Mesenchymal stem cell (in vitro differentiated cells and primary cell): ENCODE measurements around the gene COG3.
"Not testable (repeated sequence)": the region's sequence is repeated elsewhere in the genome, so short reads cannot be mapped to it uniquely, and the experiment has no call there.

Experiments
- DNase-seq: peaks from one replicate; pipeline ENCODE4 v3.0.0-alpha.2; 2013
- H2AFZ ChIP-seq: one replicate; pipeline ENCODE4 v1.6.1; 2013; ENCODE audit warnings: low read depth, mild to moderate bottlenecking, control low read depth, inconsistent platforms, low read length, moderate library complexity
- H2AK5ac ChIP-seq: 2 replicates; pipeline ENCODE4 v1.6.1; 2013; ENCODE audit warnings: low read length, moderate library complexity, mild to moderate bottlenecking, inconsistent platforms; ENCODE audit not compliant: severe bottlenecking
- H2BK120ac ChIP-seq: one replicate; pipeline ENCODE4 v1.6.1; 2013; ENCODE audit warnings: low read depth, mild to moderate bottlenecking, inconsistent platforms, low read length, moderate library complexity
- H2BK12ac ChIP-seq, 2 experiments: one replicate each; pipeline ENCODE4 v1.6.1; 2013; ENCODE audit warnings: inconsistent platforms in 2 of 2, low read length in 2 of 2, mild to moderate bottlenecking in 2 of 2, moderate library complexity in 2 of 2, control low read depth in 1 of 2
- H2BK15ac ChIP-seq: one replicate; pipeline ENCODE4 v1.6.1; 2013; ENCODE audit warnings: mild to moderate bottlenecking, low read depth, inconsistent platforms; ENCODE audit not compliant: poor library complexity, severe bottlenecking
- H2BK5ac ChIP-seq: 2 replicates; pipeline ENCODE4 v1.6.1; 2013; ENCODE audit warnings: low read depth, mild to moderate bottlenecking, low read length, control low read depth, inconsistent platforms; ENCODE audit not compliant: poor library complexity, severe bottlenecking
- H3K14ac ChIP-seq, 2 experiments: one replicate each; pipeline ENCODE4 v1.6.1; 2013; ENCODE audit warnings: inconsistent platforms in 2 of 2, low read length in 2 of 2, control low read depth in 1 of 2, mild to moderate bottlenecking in 1 of 2, moderate library complexity in 1 of 2
- H3K18ac ChIP-seq, 2 experiments: one replicate each; pipeline ENCODE4 v1.6.1; 2013; ENCODE audit warnings: inconsistent platforms in 2 of 2, low read length in 2 of 2, control low read depth in 1 of 2, low read depth in 1 of 2, mild to moderate bottlenecking in 1 of 2
- H3K23ac ChIP-seq, 2 experiments: one replicate each; pipeline ENCODE4 v1.6.1; 2013; ENCODE audit warnings: inconsistent platforms in 2 of 2, low read length in 2 of 2, mild to moderate bottlenecking in 2 of 2, moderate library complexity in 2 of 2, control low read depth in 1 of 2
- H3K27ac ChIP-seq: 2 replicates; pipeline ENCODE4 v1.5.1; 2013; ENCODE audit warnings: mild to moderate bottlenecking, moderate library complexity, low read length, control low read depth, inconsistent platforms; ENCODE audit not compliant: poor library complexity, severe bottlenecking
- H3K27me3 ChIP-seq, 2 experiments: 2 replicates each; pipeline versions ENCODE4 v1.6.1 to v1.7.0; 2013; ENCODE audit warnings: low read length in 2 of 2, mild to moderate bottlenecking in 2 of 2, moderate library complexity in 2 of 2, control low read depth in 1 of 2, inconsistent platforms in 1 of 2; ENCODE audit not compliant: control insufficient read depth in 1 of 2, insufficient read depth in 1 of 2
- H3K36me3 ChIP-seq, 2 experiments: 2 replicates each; pipeline versions ENCODE4 v1.6.1 to v1.7.0; 2013; ENCODE audit warnings: low read length in 2 of 2, control low read depth in 1 of 2, inconsistent platforms in 1 of 2, low read depth in 1 of 2, mild to moderate bottlenecking in 1 of 2; ENCODE audit not compliant: insufficient read depth in 2 of 2, control insufficient read depth in 1 of 2
- H3K4ac ChIP-seq, 2 experiments: one replicate each; pipeline ENCODE4 v1.6.1; 2013; ENCODE audit warnings: inconsistent platforms in 2 of 2, low read length in 2 of 2, mild to moderate bottlenecking in 2 of 2, moderate library complexity in 2 of 2, control low read depth in 1 of 2, low read depth in 1 of 2
- H3K4me1 ChIP-seq: 2 replicates; pipeline ENCODE4 v1.6.1; 2013; ENCODE audit warnings: low read depth, low read length, control low read depth; ENCODE audit not compliant: control insufficient read depth, insufficient read depth
- H3K4me2 ChIP-seq: 2 replicates; pipeline ENCODE4 v1.6.1; 2013; ENCODE audit warnings: low read length, mild to moderate bottlenecking, inconsistent platforms; ENCODE audit not compliant: poor library complexity, severe bottlenecking
- H3K4me3 ChIP-seq, 2 experiments: 2 replicates each; pipeline versions ENCODE4 v1.5.1 to v1.7.0; 2013; ENCODE audit warnings: low read length in 2 of 2, mild to moderate bottlenecking in 2 of 2, control low read depth in 1 of 2, low read depth in 1 of 2; ENCODE audit not compliant: insufficient read depth in 1 of 2
- H3K79me1 ChIP-seq: replicated peaks from 2 replicates; pipeline ENCODE4 v1.6.1; 2013; ENCODE audit warnings: mild to moderate bottlenecking, control low read depth, low read length, inconsistent platforms; ENCODE audit not compliant: poor library complexity, severe bottlenecking
- H3K9ac ChIP-seq: 2 replicates; pipeline ENCODE4 v1.7.0; 2013; ENCODE audit warnings: mild to moderate bottlenecking, low read length, moderate library complexity
- H3K9me3 ChIP-seq: 2 replicates; pipeline ENCODE4 v1.7.0; 2013; ENCODE audit warnings: mild to moderate bottlenecking, low read length; ENCODE audit not compliant: control insufficient read depth
- H4K8ac ChIP-seq: one replicate; pipeline ENCODE4 v1.6.1; 2013; ENCODE audit warnings: inconsistent platforms, mild to moderate bottlenecking, low read length, moderate library complexity
- H4K91ac ChIP-seq: one replicate; pipeline ENCODE4 v1.6.1; 2013; ENCODE audit warnings: mild to moderate bottlenecking, low read length, inconsistent platforms
- WGBS: methylation state at CpG from one replicate; pipeline ENCODE4 v1.1.7; 2013; ENCODE audit warnings: mixed read lengths; 5-methylcytosine and 5-hydroxymethylcytosine counted together

Gene COG3

GRCh38 chr13:45426056-45426841 is 38.5 kb upstream of the COG3 start:
- H2BK120ac ChIP-seq, H4K8ac ChIP-seq, H3K14ac ChIP-seq, H3K36me3 ChIP-seq, DNase-seq, H3K9ac ChIP-seq, H2AK5ac ChIP-seq, H2BK12ac ChIP-seq, H3K4me3 ChIP-seq, H3K4me1 ChIP-seq, H2BK15ac ChIP-seq, H2BK5ac ChIP-seq, H3K79me1 ChIP-seq, H3K18ac ChIP-seq, H3K4me2 ChIP-seq, H4K91ac ChIP-seq, H3K27ac ChIP-seq, H3K23ac ChIP-seq, H2AFZ ChIP-seq, H3K9me3 ChIP-seq, H3K27me3 ChIP-seq, H3K4ac ChIP-seq: not testable (repeated sequence)
- WGBS = 95% methylated on average over 13 of the region's 16 CpGs

DNA sequence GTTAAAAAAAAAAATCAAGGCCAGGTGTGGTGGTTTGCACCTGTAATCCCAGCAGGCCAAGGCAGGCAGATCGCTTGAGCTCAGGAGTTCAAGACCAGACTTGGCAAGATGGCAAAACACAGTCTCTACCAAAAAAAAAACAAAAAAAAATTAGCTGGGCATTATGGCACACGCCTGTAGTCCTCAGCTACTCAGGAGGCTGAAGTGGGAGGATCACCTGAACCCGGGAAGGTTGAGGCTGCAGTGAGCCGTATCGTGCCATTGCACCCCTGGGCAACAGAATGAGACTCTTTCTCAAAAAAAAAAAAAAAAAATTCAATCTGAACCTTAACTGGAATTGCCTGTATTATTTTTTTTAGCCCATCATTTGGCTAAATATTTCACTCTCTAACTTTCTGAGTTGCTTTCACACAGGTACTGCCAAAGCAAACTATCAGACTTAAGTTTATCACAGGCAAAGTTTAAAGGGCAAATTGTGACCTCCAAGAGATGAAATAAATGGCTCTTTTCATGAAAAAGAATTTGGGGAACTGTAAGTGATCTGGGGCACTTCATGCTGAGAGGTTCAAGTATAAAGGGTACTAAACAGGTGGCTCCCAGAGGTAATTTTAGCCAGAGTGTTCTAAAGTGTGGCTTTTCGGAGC is 31.9 kb upstream of the COG3 start:
- WGBS = 90% methylated on average over 6 of the region's 6 CpGs
- H3K79me1 ChIP-seq = no peaks in the 10 kb centered on the region
- H3K27me3 ChIP-seq = no peaks in the 10 kb centered on the region
- H3K4ac ChIP-seq = no peak overlapping the region
- no peak overlapping the region for H3K9ac ChIP-seq
- no peak overlapping the region for H4K8ac ChIP-seq
- H2BK12ac ChIP-seq = no peak overlapping the region
- no peak overlapping the region for H3K27ac ChIP-seq
- no peak overlapping the region for H2AFZ ChIP-seq
- no peaks in the 10 kb centered on the region for H3K9me3 ChIP-seq
- no peak for DNase-seq
- no peak overlapping the region for H3K4me3 ChIP-seq
- no peak overlapping the region for H4K91ac ChIP-seq
- no peak overlapping the region for H3K23ac ChIP-seq
- peak overlapping the region in 1 of 2 experiments; percentile 32 for H3K14ac ChIP-seq
- H3K18ac ChIP-seq = no peak overlapping the region
- H3K4me2 ChIP-seq = no peak overlapping the region
- no peak overlapping the region for H2BK120ac ChIP-seq
- no peaks in the 10 kb centered on the region for H3K36me3 ChIP-seq
- H2BK5ac ChIP-seq = no peak overlapping the region
- no peaks in the 10 kb centered on the region for H3K4me1 ChIP-seq
- H2AK5ac ChIP-seq = no peak overlapping the region
- no peak overlapping the region for H2BK15ac ChIP-seq

DNA sequence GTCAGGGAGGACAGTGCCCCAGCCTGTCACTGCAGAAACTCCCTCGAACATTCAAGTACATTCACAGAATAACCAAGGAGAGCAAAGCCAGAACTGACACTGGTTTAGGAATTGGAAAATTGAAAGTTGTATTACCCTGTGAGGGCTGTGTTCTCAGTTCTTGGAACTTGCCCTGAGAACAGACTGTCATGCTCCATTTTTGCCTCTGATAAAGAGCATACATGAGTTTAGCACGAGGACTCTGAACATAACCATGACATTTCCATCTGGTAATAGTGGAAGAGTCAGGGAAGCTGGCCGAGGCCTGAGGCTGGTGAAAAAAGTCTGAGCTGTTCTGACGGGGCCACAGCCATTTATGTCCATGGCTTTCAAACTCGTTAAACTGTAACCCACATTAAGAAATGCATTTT is 31.4 kb upstream of the COG3 start:
- Histone ChIP-seq H3K4me2 (no peak overlapping the region), H2BK12ac (no peak overlapping the region), H3K4me3 (no peak overlapping the region), H2AFZ (no peak overlapping the region), H2BK15ac (no peak overlapping the region), H3K79me1 (no peaks in the 10 kb centered on the region), H3K36me3 (no peaks in the 10 kb centered on the region), H2AK5ac (no peak overlapping the region), H2BK5ac (no peak overlapping the region), H3K9ac (no peak overlapping the region), H3K23ac (no peak overlapping the region), H3K4me1 (no peaks in the 10 kb centered on the region), H3K4ac (no peak overlapping the region), H3K18ac (no peak overlapping the region), H3K9me3 (no peaks in the 10 kb centered on the region), H2BK120ac (no peak overlapping the region), H3K27ac (no peak overlapping the region), H4K8ac (no peak overlapping the region), H3K14ac (no peak overlapping the region), H4K91ac (no peak overlapping the region), H3K27me3 (no peaks in the 10 kb centered on the region)
- DNase-seq = no peak
- WGBS = 79% methylated on average over 4 of the region's 5 CpGs

GRCh38 chr13:45434556-45435371 is 30.0 kb upstream of the COG3 start:
- H3K4me2 ChIP-seq = no peak overlapping the region
- no peaks in the 10 kb centered on the region for H3K36me3 ChIP-seq
- no peak overlapping the region for H2BK15ac ChIP-seq
- peaks cover 3% of the 10 kb centered on the region for H3K4me1 ChIP-seq
- H3K79me1 ChIP-seq = no peaks in the 10 kb centered on the region
- WGBS = 90% methylated on average over 7 of the region's 8 CpGs
- H3K14ac ChIP-seq = no peak overlapping the region
- H3K4me3 ChIP-seq = no peak overlapping the region
- no peaks in the 10 kb centered on the region for H3K9me3 ChIP-seq
- no peaks in the 10 kb centered on the region for H3K27me3 ChIP-seq
- no peak overlapping the region for H3K27ac ChIP-seq
- no peak overlapping the region for H4K8ac ChIP-seq
- H2BK5ac ChIP-seq = no peak overlapping the region
- no peak overlapping the region for H3K9ac ChIP-seq
- no peak for DNase-seq
- H3K4ac ChIP-seq = no peak overlapping the region
- H2BK12ac ChIP-seq = no peak overlapping the region
- H2AFZ ChIP-seq = no peak overlapping the region
- H2AK5ac ChIP-seq = no peak overlapping the region
- H3K23ac ChIP-seq = no peak overlapping the region
- H3K18ac ChIP-seq = no peak overlapping the region
- no peak overlapping the region for H4K91ac ChIP-seq
- H2BK120ac ChIP-seq = no peak overlapping the region
